Lower leg skin (tissue), 4 donors: ENCODE results near the gene NARF. TPM values are rescaled to one million over a fixed set of nuclear protein-coding genes. Genes with fewer than 3 reads are reported as not detected.
"Not testable (repeated sequence)": the region's sequence is repeated elsewhere in the genome, so short reads cannot be mapped to it uniquely, and the experiment has no call there.

ENCODE experiments used
- DNase-seq, 2 donors: peaks; one replicate each; pipeline ENCODE4 v3.0.0-alpha.2; 2019; ENCODE audit warnings: low spot score in 2 of 2
- H3K4me3 ChIP-seq: fragments of 200-600 bp; sonication (generic); 2 replicates; pipeline ENCODE4 v1.5.1; 2017; ENCODE audit warnings: mild to moderate bottlenecking, low read depth; ENCODE audit not compliant: poor library complexity, severe bottlenecking
- POLR2A ChIP-seq, 2 donors: fragments of 450-650 bp; IDR thresholded peaks; one replicate each; pipeline ENCODE4 v1.6.1; 2016 to 2017; ENCODE audit warnings: antibody characterized with exemption in 2 of 2, mild to moderate bottlenecking in 1 of 2, moderate library complexity in 1 of 2
- WGBS, 2 donors: methylation state at CpG; one replicate each; pipeline ENCODE4 v1.1.5; 2018; 5-methylcytosine and 5-hydroxymethylcytosine counted together
- intact Hi-C: fragments of 100-400 bp; cut with DNase I; formaldehyde crosslinking; loops from one replicate; pipeline ENCODE4 v1.15.0; 2023; ENCODE audit warnings: low total_unique reads
- total RNA-seq, 4 donors: library from RNA; depleted of rRNA; stranded (reverse); fragments of >200 nt; gene quantifications; one replicate each; pipeline ENCODE4 v1.1.0, GENCODE V29; 2016
- TF ChIP-seq, protein P1 (sequence below), 3 donors: fragments of 450-650 bp; IDR thresholded peaks; one replicate each; pipeline ENCODE4 v1.5.1; 2016; ENCODE audit warnings: antibody characterized with exemption in 3 of 3, mild to moderate bottlenecking in 3 of 3, moderate library complexity in 2 of 3

Gene NARF
- total RNA-seq, 4 donors from 2014 or later, result 39.9 to 59.2 (median 44.3) TPM

GRCh38 chr17:82502207-82502606 is 43.7 kb downstream of the NARF start:
- H3K4me3 ChIP-seq, result no peak overlapping the region
- 15 to 24% methylated on average over 8 of the region's 8 CpGs for WGBS, 2 donors
- peak; percentile 69 to 90 for DNase-seq
- TF ChIP-seq, protein P1, sequence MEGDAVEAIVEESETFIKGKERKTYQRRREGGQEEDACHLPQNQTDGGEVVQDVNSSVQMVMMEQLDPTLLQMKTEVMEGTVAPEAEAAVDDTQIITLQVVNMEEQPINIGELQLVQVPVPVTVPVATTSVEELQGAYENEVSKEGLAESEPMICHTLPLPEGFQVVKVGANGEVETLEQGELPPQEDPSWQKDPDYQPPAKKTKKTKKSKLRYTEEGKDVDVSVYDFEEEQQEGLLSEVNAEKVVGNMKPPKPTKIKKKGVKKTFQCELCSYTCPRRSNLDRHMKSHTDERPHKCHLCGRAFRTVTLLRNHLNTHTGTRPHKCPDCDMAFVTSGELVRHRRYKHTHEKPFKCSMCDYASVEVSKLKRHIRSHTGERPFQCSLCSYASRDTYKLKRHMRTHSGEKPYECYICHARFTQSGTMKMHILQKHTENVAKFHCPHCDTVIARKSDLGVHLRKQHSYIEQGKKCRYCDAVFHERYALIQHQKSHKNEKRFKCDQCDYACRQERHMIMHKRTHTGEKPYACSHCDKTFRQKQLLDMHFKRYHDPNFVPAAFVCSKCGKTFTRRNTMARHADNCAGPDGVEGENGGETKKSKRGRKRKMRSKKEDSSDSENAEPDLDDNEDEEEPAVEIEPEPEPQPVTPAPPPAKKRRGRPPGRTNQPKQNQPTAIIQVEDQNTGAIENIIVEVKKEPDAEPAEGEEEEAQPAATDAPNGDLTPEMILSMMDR (IDR thresholded peaks at IDR 0.05), result no peak
- no peak for TF ChIP-seq POLR2A (IDR thresholded peaks at IDR 0.05)
- intact Hi-C loops, result no loop called here

GRCh38 chr17:82503094-82503727 is 44.7 kb downstream of the NARF start:
- intact Hi-C loops, result no loop called here
- 85 to 89% methylated on average over 12 of the region's 12 CpGs for WGBS, 2 donors
- H3K4me3 ChIP-seq, result no peak overlapping the region
- no peak for DNase-seq
- no peak for TF ChIP-seq POLR2A (IDR thresholded peaks at IDR 0.05)
- TF ChIP-seq, protein P1 (IDR thresholded peaks at IDR 0.05), result no peak

DNA sequence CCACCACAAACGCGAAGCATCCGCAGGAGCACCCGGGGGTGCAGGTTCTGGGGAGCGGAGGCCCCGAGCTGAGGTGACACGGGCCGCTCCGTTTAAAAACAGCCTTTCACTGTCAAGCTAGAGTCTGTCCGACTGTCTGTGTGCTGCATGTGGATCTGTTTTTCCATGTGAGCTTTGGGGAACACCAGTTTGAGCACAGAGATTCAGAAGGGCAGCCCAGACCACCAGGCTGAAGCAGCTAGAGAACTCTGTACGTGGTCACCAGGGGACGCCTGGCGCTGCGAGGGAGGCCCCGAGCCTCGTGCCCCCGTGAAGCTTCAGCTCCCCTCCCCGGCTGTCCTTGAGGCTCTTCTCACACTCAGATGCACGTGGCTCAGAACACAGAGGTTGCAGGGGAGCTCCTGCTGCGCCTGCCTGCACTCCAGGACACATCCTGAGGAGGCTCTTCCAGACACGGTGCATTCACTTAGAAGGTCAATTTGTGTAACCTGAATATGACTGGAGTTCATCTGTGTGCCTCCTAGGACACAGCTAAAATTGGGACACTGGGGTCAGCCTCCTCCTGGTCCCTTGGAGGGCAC is 45.3 kb downstream of the NARF start:
- TF ChIP-seq POLR2A (IDR thresholded peaks at IDR 0.05), result no peak
- TF ChIP-seq, protein P1 (IDR thresholded peaks at IDR 0.05), result no peak

GRCh38 chr17:82505296-82505695 is 46.8 kb downstream of the NARF start:
- no peak overlapping the region for H3K4me3 ChIP-seq
- no peak for DNase-seq
- intact Hi-C loops, result no loop called here
- 97 to 99% methylated on average over 6 of the region's 6 CpGs for WGBS, 2 donors
- no peak for TF ChIP-seq POLR2A (IDR thresholded peaks at IDR 0.05)
- TF ChIP-seq, protein P1 (IDR thresholded peaks at IDR 0.05), result no peak

More for the DNA sequence above, 45.3 kb downstream of the NARF start:
- no peak for DNase-seq
- intact Hi-C loops, result no loop called here
- H3K4me3 ChIP-seq, result no peak overlapping the region
- WGBS, 2 donors, result 84 to 87% methylated on average over 21 of the region's 21 CpGs

- intact Hi-C loops, H3K4me3 ChIP-seq, DNase-seq: not testable (repeated sequence)
- WGBS, 2 donors, result 52 to 73% methylated on average over 7 of the region's 7 CpGs
These were observed 47.9 kb downstream of the NARF start for GRCh38 chr17:82506402-82506801.

- DNase-seq, result no peak
- no peak overlapping the region for H3K4me3 ChIP-seq
- intact Hi-C loops, result no loop called here
- WGBS, 2 donors, result 81 to 91% methylated on average over 7 of the region's 7 CpGs
- no peak for TF ChIP-seq POLR2A (IDR thresholded peaks at IDR 0.05)
- TF ChIP-seq, protein P1 (IDR thresholded peaks at IDR 0.05), result no peak
These were observed 49.2 kb downstream of the NARF start for GRCh38 chr17:82507631-82508175.

DNA sequence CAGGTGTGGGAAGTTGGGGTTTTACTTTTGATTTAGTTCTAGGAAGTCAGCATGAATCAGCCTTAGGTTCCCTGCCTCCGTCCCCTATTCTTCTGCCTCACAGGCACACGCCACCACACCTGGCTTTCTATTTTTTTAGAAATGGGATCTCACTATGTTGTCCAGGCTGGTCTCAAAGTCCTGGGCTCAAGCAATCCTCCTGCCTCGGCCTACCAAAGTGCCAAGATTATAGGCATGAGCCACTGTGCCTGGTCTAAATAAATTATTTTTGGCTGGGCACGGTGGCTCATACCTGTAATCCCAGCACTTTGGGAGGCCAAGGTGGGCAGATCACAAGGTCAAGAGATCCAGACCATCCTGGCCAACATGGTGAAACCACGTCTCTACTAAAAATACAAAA is 53.1 kb downstream of the NARF start:
- WGBS, 2 donors, result 91 to 96% methylated on average over 5 of the region's 5 CpGs
- intact Hi-C loops, H3K4me3 ChIP-seq, DNase-seq: not testable (repeated sequence)

DNA sequence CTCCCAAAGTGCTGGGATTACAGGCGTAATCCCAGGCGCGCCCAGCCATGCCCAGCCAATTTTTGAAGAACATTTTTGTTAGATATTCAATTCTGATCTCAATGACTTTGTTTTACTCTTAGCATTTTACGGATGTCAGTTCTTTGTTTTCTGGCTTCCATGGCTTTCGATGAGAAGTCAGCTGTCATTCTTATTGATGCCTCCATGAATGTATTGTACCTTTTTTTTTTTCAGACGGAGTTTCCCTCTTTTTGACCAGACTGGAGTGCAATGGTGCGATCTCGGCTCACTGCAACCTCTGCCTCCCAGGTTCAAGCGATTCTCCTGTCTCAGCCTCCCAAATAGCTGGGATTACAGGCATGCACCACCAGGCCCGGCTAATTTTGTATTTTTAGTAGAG is 55.3 kb downstream of the NARF start:
- WGBS, 2 donors, result 93 to 94% methylated on average over 10 of the region's 10 CpGs
- H3K4me3 ChIP-seq, DNase-seq, intact Hi-C loops: not testable (repeated sequence)
